Nephron (organoid): ENCODE measurements around the gene LAMP5.

Source experiments
- H3K27ac Mint-ChIP-seq, 3 experiments: 2 replicates each; pipeline ENCODE4 v1.8.0; 2020; ENCODE audit warnings: mixed read lengths in 3 of 3, mild to moderate bottlenecking in 2 of 3, moderate library complexity in 1 of 3
- H3K27me3 Mint-ChIP-seq: 2 replicates; pipeline ENCODE4 v1.8.0; 2021; ENCODE audit warnings: low read depth, mild to moderate bottlenecking, moderate library complexity, mixed read lengths
- H3K36me3 Mint-ChIP-seq: 2 replicates; pipeline ENCODE4 v1.8.0; 2020; ENCODE audit warnings: low read depth, mixed read lengths
- H3K4me1 Mint-ChIP-seq: 2 replicates; pipeline ENCODE4 v1.8.0; 2020; ENCODE audit warnings: mixed read lengths
- H3K4me3 Mint-ChIP-seq, 3 experiments: 2 replicates each; pipeline ENCODE4 v1.8.0; 2020; ENCODE audit warnings: mild to moderate bottlenecking in 3 of 3, mixed read lengths in 3 of 3, moderate library complexity in 2 of 3
- H3K9me3 Mint-ChIP-seq: 2 replicates; pipeline ENCODE4 v1.8.0; 2020; ENCODE audit warnings: mixed read lengths
- CTCF ChIP-seq, 3 experiments: fragments of 200-600 bp; sonication (generic); IDR thresholded peaks; one replicate each; pipeline ENCODE4 v1.5.0; 2021; ENCODE audit warnings: antibody characterized with exemption in 3 of 3; ENCODE audit not compliant: unreplicated experiment in 3 of 3

Gene LAMP5

GRCh38 chr20:9493803-9494202, 20.6 kb upstream of the LAMP5 start:
- Mint-ChIP-seq H3K27ac (peak overlapping the region in 2 of 3 experiments; percentile 69 to 88), H3K4me1 (peaks cover 19% of the 10 kb centered on the region), H3K36me3 (no peaks in the 10 kb centered on the region), H3K4me3 (no peak overlapping the region), H3K9me3 (no peaks in the 10 kb centered on the region), H3K27me3 (no peaks in the 10 kb centered on the region)
- no peak for TF ChIP-seq CTCF (IDR thresholded peaks at IDR 0.05; ENCODE audit: unreplicated experiment in 3 of 3)

DNA sequence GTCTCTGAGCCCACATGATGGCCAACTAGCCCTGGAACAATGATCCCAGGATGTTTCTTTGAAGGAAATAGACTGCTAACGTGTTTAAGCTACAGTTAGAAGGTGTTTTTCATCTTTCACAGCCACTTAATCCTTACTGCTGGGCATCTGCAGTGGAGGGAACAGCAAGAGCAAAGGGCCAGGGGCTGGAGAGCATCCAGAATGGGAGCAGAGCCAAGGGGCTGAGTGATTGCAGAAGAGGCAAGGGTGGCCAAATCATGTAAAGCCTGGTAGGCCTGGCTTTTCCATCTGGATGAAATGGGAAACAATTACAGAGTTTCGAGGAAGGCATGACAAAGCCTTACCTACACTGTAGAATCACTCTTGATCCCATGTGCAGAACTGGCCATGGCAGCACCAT, 18.7 kb upstream of the LAMP5 start:
- TF ChIP-seq CTCF (IDR thresholded peaks at IDR 0.05; ENCODE audit: unreplicated experiment in 3 of 3), result no peak
- Mint-ChIP-seq H3K27ac (no peak overlapping the region), H3K27me3 (no peaks in the 10 kb centered on the region), H3K4me3 (no peak overlapping the region), H3K4me1 (peaks cover 19% of the 10 kb centered on the region), H3K36me3 (no peaks in the 10 kb centered on the region), H3K9me3 (no peaks in the 10 kb centered on the region)

DNA sequence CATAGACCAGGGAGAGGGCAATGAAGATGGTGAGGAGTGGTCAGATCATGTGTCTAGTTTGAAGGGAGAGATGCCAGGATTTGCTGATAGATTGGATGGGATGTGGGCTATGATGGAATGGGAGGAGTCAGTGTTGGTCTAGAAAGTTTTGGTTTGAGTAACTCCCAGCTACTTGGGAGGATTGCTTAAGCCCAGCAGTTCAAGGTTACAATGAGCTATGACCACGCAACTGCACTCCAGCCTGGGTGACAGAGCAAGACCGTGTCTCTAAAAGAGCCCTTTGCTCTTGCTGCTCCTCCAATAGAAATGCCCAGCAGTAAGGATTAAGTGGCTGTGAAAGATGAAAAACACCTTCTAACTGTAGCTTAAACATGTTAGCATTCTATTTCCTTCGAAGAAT, 18.2 kb upstream of the LAMP5 start:
- Mint-ChIP-seq H3K36me3 (no peaks in the 10 kb centered on the region), H3K9me3 (no peaks in the 10 kb centered on the region), H3K4me1 (peaks cover 19% of the 10 kb centered on the region), H3K4me3 (no peak overlapping the region), H3K27me3 (no peaks in the 10 kb centered on the region), H3K27ac (no peak overlapping the region)
- no peak for TF ChIP-seq CTCF (IDR thresholded peaks at IDR 0.05; ENCODE audit: unreplicated experiment in 3 of 3)

DNA sequence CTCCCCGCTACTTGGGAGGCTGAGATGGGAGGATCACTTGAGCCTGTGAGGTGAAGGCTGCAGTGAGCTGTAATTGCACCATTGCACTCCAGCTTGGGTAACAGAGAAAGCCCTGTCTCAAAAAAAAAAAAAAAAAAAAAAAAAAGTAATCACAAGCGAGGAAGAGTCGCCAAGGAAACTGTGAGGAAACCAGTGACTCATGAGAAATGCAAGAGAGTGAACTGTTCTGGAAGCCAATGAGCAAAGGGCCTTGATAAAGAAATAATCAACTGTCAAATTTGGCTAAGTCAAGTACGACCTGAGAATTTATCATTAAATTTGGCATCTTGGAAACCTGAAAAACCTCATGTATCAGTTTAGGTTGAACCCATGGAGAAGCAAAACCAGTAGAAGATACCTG, 16.1 kb upstream of the LAMP5 start:
- H3K36me3 Mint-ChIP-seq, result no peaks in the 10 kb centered on the region
- H3K27me3 Mint-ChIP-seq, result peaks cover 5% of the 10 kb centered on the region
- H3K9me3 Mint-ChIP-seq, result no peaks in the 10 kb centered on the region
- no peak overlapping the region for H3K27ac Mint-ChIP-seq
- H3K4me1 Mint-ChIP-seq, result peaks cover 13% of the 10 kb centered on the region
- no peak for TF ChIP-seq CTCF (IDR thresholded peaks at IDR 0.05; ENCODE audit: unreplicated experiment in 3 of 3)
- H3K4me3 Mint-ChIP-seq, result no peak overlapping the region

- no peak for TF ChIP-seq CTCF (IDR thresholded peaks at IDR 0.05; ENCODE audit: unreplicated experiment in 3 of 3)
- no peak overlapping the region for H3K27ac Mint-ChIP-seq
- H3K9me3 Mint-ChIP-seq, result no peaks in the 10 kb centered on the region
- no peaks in the 10 kb centered on the region for H3K36me3 Mint-ChIP-seq
- H3K4me1 Mint-ChIP-seq, result peaks cover 3% of the 10 kb centered on the region
- peaks cover 12% of the 10 kb centered on the region for H3K27me3 Mint-ChIP-seq
- H3K4me3 Mint-ChIP-seq, result no peak overlapping the region
Measured at GRCh38 chr20:9499126-9499899, 15.1 kb upstream of the LAMP5 start.

DNA sequence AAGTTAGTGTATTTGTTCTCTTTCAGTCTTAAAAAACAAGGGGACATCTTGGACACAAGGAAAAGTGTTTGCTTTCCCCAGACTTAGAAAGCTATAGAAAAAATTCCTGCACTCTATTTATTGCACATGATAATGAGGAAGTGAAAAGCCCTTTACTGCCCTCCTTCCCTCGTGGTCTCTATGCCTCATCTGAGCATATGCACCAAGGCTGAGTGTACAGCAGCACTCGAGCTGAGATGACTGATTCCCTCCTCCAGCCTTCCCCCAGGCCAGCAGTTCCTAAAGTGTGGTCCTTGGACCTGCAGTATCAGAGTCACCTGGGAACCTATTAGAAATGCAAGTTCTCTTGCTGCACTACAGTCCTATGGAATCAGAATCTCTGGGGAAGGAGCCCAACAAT, 14.3 kb upstream of the LAMP5 start:
- Mint-ChIP-seq H3K9me3 (no peaks in the 10 kb centered on the region), H3K4me3 (no peak overlapping the region), H3K36me3 (no peaks in the 10 kb centered on the region), H3K27me3 (peaks cover 18% of the 10 kb centered on the region), H3K4me1 (no peaks in the 10 kb centered on the region), H3K27ac (no peak overlapping the region)
- no peak for TF ChIP-seq CTCF (IDR thresholded peaks at IDR 0.05; ENCODE audit: unreplicated experiment in 3 of 3)
